DMS153 (cell line): ENCODE data around the gene CXXC5.
"Not testable (repeated sequence)": the region's sequence is repeated elsewhere in the genome, so short reads cannot be mapped to it uniquely, and the experiment has no call there.

ENCODE experiments used
- DNase-seq: peaks from one replicate; lab custom pipeline; 2025; lab: John Stamatoyannopoulos, UW

Gene CXXC5

GRCh38 chr5:139648205-139649081 lies at the start of gene CXXC5:
Gene CXXC5 (plus strand): TSS chr5:139648349. CDS start chr5:139680524, 32,175 bp downstream.
- DNase-seq, result peak; percentile 34

GRCh38 chr5:139598601-139598965 lies 49.6 kb upstream of the CXXC5 start:
- DNase-seq, result not testable (repeated sequence)

- DNase-seq, result no peak
Measured at GRCh38 chr5:139600336-139600949, 47.7 kb upstream of the CXXC5 start.

- no peak for DNase-seq
Measured at GRCh38 chr5:139601429-139601828, 46.7 kb upstream of the CXXC5 start.

GRCh38 chr5:139601948-139602347 lies 46.2 kb upstream of the CXXC5 start:
- not testable (repeated sequence) for DNase-seq

- no peak for DNase-seq
Measured at GRCh38 chr5:139605887-139606286, 42.3 kb upstream of the CXXC5 start.

- no peak for DNase-seq
Measured at GRCh38 chr5:139611703-139612584, 36.2 kb upstream of the CXXC5 start.

GRCh38 chr5:139619861-139620260 lies 28.3 kb upstream of the CXXC5 start:
- DNase-seq, result no peak

- not testable (repeated sequence) for DNase-seq
Measured at GRCh38 chr5:139625398-139625797, 22.8 kb upstream of the CXXC5 start.

- no peak for DNase-seq
Measured at GRCh38 chr5:139630855-139631254, 17.3 kb upstream of the CXXC5 start.

- no peak for DNase-seq
Measured at GRCh38 chr5:139631520-139632165, 16.5 kb upstream of the CXXC5 start.

GRCh38 chr5:139633295-139634027 lies 14.7 kb upstream of the CXXC5 start:
- no peak for DNase-seq

- DNase-seq, result no peak
Measured at GRCh38 chr5:139634028-139634325, 14.2 kb upstream of the CXXC5 start.

- no peak for DNase-seq
Measured at GRCh38 chr5:139634541-139634940, 13.6 kb upstream of the CXXC5 start.

- no peak for DNase-seq
Measured at GRCh38 chr5:139635191-139635590, 13.0 kb upstream of the CXXC5 start.

GRCh38 chr5:139635606-139636206 lies 12.4 kb upstream of the CXXC5 start:
- DNase-seq, result peak; percentile 77

GRCh38 chr5:139636207-139636792 lies 11.8 kb upstream of the CXXC5 start:
- peak; percentile 4 for DNase-seq

- DNase-seq, result no peak
Measured at GRCh38 chr5:139636975-139637408, 11.2 kb upstream of the CXXC5 start.

GRCh38 chr5:139637438-139638089 lies 10.6 kb upstream of the CXXC5 start:
- DNase-seq, result peak; percentile 23
